K562 (cell line): ENCODE results near the gene OR2D2. TPM values are rescaled to one million over a fixed set of nuclear protein-coding genes. Genes with fewer than 3 reads are reported as not detected.

Source experiments
- ATAC-seq: fragments of 200-7000 bp; cut with Tn5 transposase; 3 replicates; pipeline ENCODE4 v1.9.1; 2020; ENCODE audit warnings: moderate library complexity
- BruUV-seq: library from RNA; stranded (reverse); fragments of 400-500 nt; replicated peaks from 2 replicates; lab custom pipeline; 2021; lab: Mats Ljungman, UMichigan
- CTCF ChIA-PET: fragments of 300-600 bp; formaldehyde crosslinking; extraction: SDS; loops from one replicate; lab custom pipeline; 2021; ENCODE audit warnings: low intra/inter-chr PET ratio; lab: Yijun Ruan, JAX
- POLR2A ChIA-PET: fragments of 300-600, 350-650 bp; sonication (Branson Sonifier 250); formaldehyde crosslinking; extraction: SDS; loops from one replicate; lab custom pipeline; 2021; ENCODE audit warnings: antibody characterized with exemption, inconsistent platforms; lab: Yijun Ruan, JAX
- DNase-seq, 4 experiments: peaks; one replicate each; pipeline versions ENCODE4 v3.0.0 to v3.0.0-alpha.2; 2011 to 2018; ENCODE audit warnings: low spot score in 3 of 4, mixed read lengths in 3 of 4; ENCODE audit errors: extremely low read depth in 1 of 4
- FAIRE-seq: peaks from 2 replicates; lab custom pipeline; 2011; peaks lifted over from hg19 to GRCh38; lab: Jason Lieb, UNC
- H2AFZ ChIP-seq: 2 replicates; pipeline ENCODE4 v1.6.0; 2011; ENCODE audit warnings: low read depth, low read length, control low read depth, inconsistent platforms
- H3K27ac ChIP-seq: fragments of 200-600 bp; 3 replicates; pipeline ENCODE4 v1.8.0; 2011; ENCODE audit warnings: low read depth, mild to moderate bottlenecking, control low read depth, inconsistent platforms, low read length, moderate library complexity, mixed read lengths; ENCODE audit errors: extremely low read depth
- H3K27me3 ChIP-seq, 2 experiments: fragments of 300-600 bp in 1 of 2; 2 replicates in 1 of 2; 3 replicates in 1 of 2; pipeline versions ENCODE4 v1.6.0 to v1.8.0; 2011; ENCODE audit warnings: inconsistent platforms in 2 of 2, low read length in 2 of 2, mild to moderate bottlenecking in 1 of 2, mixed read lengths in 1 of 2, moderate library complexity in 1 of 2; ENCODE audit not compliant: control insufficient read depth in 2 of 2, insufficient read depth in 2 of 2
- H3K36me3 ChIP-seq: fragments of 300-600 bp; 3 replicates; pipeline ENCODE4 v1.8.0; 2011; ENCODE audit warnings: mild to moderate bottlenecking, low read length, inconsistent platforms; ENCODE audit not compliant: control insufficient read depth, insufficient read depth
- H3K4me1 ChIP-seq, 2 experiments: fragments of 200-600 bp in 1 of 2; replicated peaks in 1 of 2; 2 replicates in 1 of 2; 3 replicates in 1 of 2; pipeline versions ENCODE4 v1.5.1 to v1.8.0; 2011; ENCODE audit warnings: inconsistent platforms in 2 of 2, low read length in 2 of 2, mild to moderate bottlenecking in 1 of 2, mixed read lengths in 1 of 2, moderate library complexity in 1 of 2; ENCODE audit not compliant: control insufficient read depth in 2 of 2, insufficient read depth in 2 of 2
- H3K4me2 ChIP-seq: 2 replicates; pipeline ENCODE4 v1.6.1; 2011; ENCODE audit warnings: low read length, control low read depth, inconsistent platforms, mixed read lengths; ENCODE audit not compliant: insufficient read depth
- H3K4me3 ChIP-seq: fragments of 200-600 bp; sonication (generic), shearing (Covaris generic); 2 replicates; pipeline ENCODE4 v1.5.1; 2016; ENCODE audit warnings: control low read depth, inconsistent platforms
- H3K79me2 ChIP-seq: fragments of 200-600 bp; 3 replicates; pipeline ENCODE4 v1.8.0; 2011; ENCODE audit warnings: low read length, inconsistent platforms; ENCODE audit not compliant: control insufficient read depth, insufficient read depth
- H3K9ac ChIP-seq, 2 experiments: 2 replicates each; pipeline versions ENCODE4 v1.6.0 to v1.6.1; 2011; ENCODE audit warnings: low read depth in 2 of 2, low read length in 2 of 2, control low read depth in 1 of 2, inconsistent platforms in 1 of 2, mild to moderate bottlenecking in 1 of 2, mixed read lengths in 1 of 2; ENCODE audit not compliant: insufficient read depth in 1 of 2
- H3K9me1 ChIP-seq: one replicate; pipeline ENCODE4 v1.6.0; 2011; ENCODE audit warnings: inconsistent platforms, mild to moderate bottlenecking, low read length, moderate library complexity; ENCODE audit not compliant: control insufficient read depth, insufficient read depth
- H3K9me3 ChIP-seq: replicated peaks from 2 replicates; pipeline ENCODE4 v1.5.1; 2011; ENCODE audit warnings: low read depth, low read length, inconsistent platforms; ENCODE audit not compliant: control insufficient read depth, insufficient read depth
- H4K20me1 ChIP-seq: replicated peaks from 2 replicates; pipeline ENCODE4 v1.6.1; 2011; ENCODE audit warnings: low read length, inconsistent platforms, mixed read lengths; ENCODE audit not compliant: control insufficient read depth, insufficient read depth
- ARID2 ChIP-seq: fragments of 450-650 bp; IDR thresholded peaks from 2 replicates; pipeline ENCODE4 v1.6.1; 2017; ENCODE audit warnings: antibody characterized with exemption, mild to moderate bottlenecking
- CBX2 ChIP-seq: fragments of 200-600 bp; sonication (generic); IDR thresholded peaks from one replicate; pipeline ENCODE4 v1.6.1; 2012; ENCODE audit warnings: mild to moderate bottlenecking, low read length, inconsistent platforms; ENCODE audit not compliant: insufficient read depth, poor library complexity, severe bottlenecking
- CHD1 ChIP-seq: fragments of 200-600 bp; sonication (generic); IDR thresholded peaks from one replicate; pipeline ENCODE4 v1.6.1; 2012; ENCODE audit warnings: mild to moderate bottlenecking, moderate library complexity, low read length, inconsistent platforms
- HMG20B ChIP-seq: fragments of 250-450 bp; sonication (Bioruptor Pico); IDR thresholded peaks from 2 replicates; pipeline ENCODE4 v1.5.0; 2021; ENCODE audit warnings: mild to moderate bottlenecking
- MNT ChIP-seq, 2 experiments: fragments of 450-650 bp; conservative IDR thresholded peaks; 2 replicates each; pipeline ENCODE4 v1.6.1; 2017; ENCODE audit warnings: mild to moderate bottlenecking in 2 of 2, moderate library complexity in 2 of 2
- PRPF4 ChIP-seq: fragments of 200-400 bp; formaldehyde crosslinking; IDR thresholded peaks from one replicate; pipeline ENCODE4 v1.6.1; 2017; ENCODE audit warnings: low read length, low read depth, mild to moderate bottlenecking; ENCODE audit not compliant: insufficient read depth, poor library complexity, severe bottlenecking
- RUNX1 ChIP-seq: sonication (generic); IDR thresholded peaks from 2 replicates; pipeline ENCODE4 v1.6.1; 2016; ENCODE audit warnings: antibody characterized with exemption, low read depth
- TSC22D4 ChIP-seq: fragments of 450-650 bp; IDR thresholded peaks from 2 replicates; pipeline ENCODE4 v1.6.1; 2016; ENCODE audit warnings: missing genetic modification characterization, missing biosample characterization, control low read depth
- U2AF1 ChIP-seq: fragments of 200-400 bp; formaldehyde crosslinking; optimal IDR thresholded peaks from 2 replicates; pipeline ENCODE3; 2017; ENCODE audit warnings: mild to moderate bottlenecking, low read depth, low read length, moderate library complexity
- ZNF655 ChIP-seq: fragments of 250-450 bp; sonication (Bioruptor Pico); IDR thresholded peaks from 2 replicates; pipeline ENCODE4 v1.5.0; 2021
- ZNF695 ChIP-seq: fragments of 450-650 bp; formaldehyde crosslinking; IDR thresholded peaks from 2 replicates; pipeline ENCODE4 v1.4.0; 2020; ENCODE audit warnings: mild to moderate bottlenecking, moderate library complexity
- ZNF75A ChIP-seq: fragments of 450-650 bp; formaldehyde crosslinking; IDR thresholded peaks from 2 replicates; pipeline ENCODE4 v1.4.0; 2020; ENCODE audit warnings: mild to moderate bottlenecking
- WGBS: fragments of 100-300 bp; shearing (Covaris generic); methylation state at CpG from one replicate; pipeline ENCODE4 v1.1.6; 2016; ENCODE audit warnings: low coverage, mixed read lengths; ENCODE audit not compliant: insufficient coverage; ENCODE audit errors: missing lambda C conversion rate; 5-methylcytosine and 5-hydroxymethylcytosine counted together
- in situ Hi-C: fragments of 300-500 bp; cut with MboI; formaldehyde crosslinking; loops from 4 replicates; pipeline ENCODE4 v1.15.0; 2018; ENCODE audit warnings: inconsistent platforms, mixed read lengths
- intact Hi-C: fragments of 100-400 bp; cut with micrococcal nuclease; formaldehyde crosslinking; loops from 2 replicates; pipeline ENCODE4 v1.14.2; 2022
- polyA plus RNA-seq, 8 experiments: library from polyadenylated mRNA; depleted of rRNA in 4 of 8; stranded (reverse) in 5 of 8; unstranded in 3 of 8; fragments of >200 nt; fragmentation: Nextera tagmentation in 2 of 8; fragmentation: Illumina TruSeq in 1 of 8; extraction: Ambion mirVana in 2 of 8; extraction: Trizol in 1 of 8; gene quantifications; 2 replicates each; pipeline versions ENCODE4 v1.2.1 to v1.2.3, GENCODE V29; 2011 to 2014; ENCODE audit warnings: inconsistent platforms in 1 of 8, missing spikeins in 1 of 8
- total RNA-seq, 7 experiments: library from RNA; depleted of rRNA in 6 of 7; stranded (reverse); fragments of >200 nt in 6 of 7; fragmentation: Illumina TruSeq in 2 of 7; extraction: Trizol in 2 of 7; gene quantifications; 2 replicates each; pipeline versions ENCODE4 v1.2.1 to v1.2.3, GENCODE V29; 2011 to 2021; ENCODE audit warnings: low replicate concordance in 1 of 7

Gene OR2D2
- total and polyA plus RNA-seq, 9 of the 15 experiments (the other 6 are each of a cell fraction or from before 2014, with no cell fraction given): 0.10 to 1.0 (median 0.57) TPM; not detected in 2

GRCh38 chr11:6928916-6929315 lies 36.6 kb upstream of the OR2D2 start:
- FAIRE-seq: no peak
- CTCF ChIA-PET: no interaction called here

More at GRCh38 chr11:6928916-6929315, 36.6 kb upstream of the OR2D2 start:
- in situ Hi-C loops (no loop called here), intact Hi-C loops (no loop called here)
- no peak overlapping the region for H2AFZ ChIP-seq
- H3K79me2 ChIP-seq: peaks cover 32% of the 10 kb centered on the region
- no peaks in the 10 kb centered on the region for H3K27me3 ChIP-seq
- H3K4me1 ChIP-seq: peaks cover 0 to 11% of the 10 kb centered on the region in 2 experiments; a peak in 3 of 5 replicates
- 75% methylated on average over 4 of the region's 4 CpGs for WGBS
- H3K36me3 ChIP-seq: peaks cover 45% of the 10 kb centered on the region
- TF ChIP-seq ZNF695 (CRISPR knock-in tag): no peak
- no peak for TF ChIP-seq PRPF4
- no peak for TF ChIP-seq ZNF655 (CRISPR knock-in tag)
- TF ChIP-seq CBX2: no peak
- TF ChIP-seq RUNX1: no peak
- TF ChIP-seq TSC22D4 (tag): no peak
- no peak for TF ChIP-seq U2AF1
- no peak for TF ChIP-seq HMG20B (CRISPR knock-in tag)
- no peak for TF ChIP-seq CHD1
- no peak for TF ChIP-seq ZNF75A (CRISPR knock-in tag)
- no peak for TF ChIP-seq ARID2
- TF ChIP-seq MNT (conservative IDR thresholded peaks at IDR 0.05): no peak
- BruUV-seq: no TSS peak
- no peak for ATAC-seq
- POLR2A ChIA-PET: interaction anchor here (0.6 to 1.0 kb wide), 2 partner anchors 9 to 29 kb away, joined by 3 read pairs; no protein-coding TSS in a partner anchor
- H3K4me3 ChIP-seq: no peak overlapping the region
- no peaks in the 10 kb centered on the region for H3K9me3 ChIP-seq
- no peak overlapping the region for H3K4me2 ChIP-seq
- H3K9ac ChIP-seq: no peak overlapping the region
- H3K27ac ChIP-seq: no peak overlapping the region
- H3K9me1 ChIP-seq: no peaks in the 10 kb centered on the region
- no peaks in the 10 kb centered on the region for H4K20me1 ChIP-seq
- DNase-seq: no peak
